GM21528 (cell line): ENCODE results near the gene HSPB2.

Experiments used
- ATAC-seq: cut with Tn5 transposase; IDR thresholded peaks from one replicate; pipeline ENCODE4 v1.9.1; 2021; ENCODE audit warnings: mild to moderate bottlenecking, moderate library complexity; ENCODE audit not compliant: unreplicated experiment, low FRiP score

HSPB2 gene

DNA sequence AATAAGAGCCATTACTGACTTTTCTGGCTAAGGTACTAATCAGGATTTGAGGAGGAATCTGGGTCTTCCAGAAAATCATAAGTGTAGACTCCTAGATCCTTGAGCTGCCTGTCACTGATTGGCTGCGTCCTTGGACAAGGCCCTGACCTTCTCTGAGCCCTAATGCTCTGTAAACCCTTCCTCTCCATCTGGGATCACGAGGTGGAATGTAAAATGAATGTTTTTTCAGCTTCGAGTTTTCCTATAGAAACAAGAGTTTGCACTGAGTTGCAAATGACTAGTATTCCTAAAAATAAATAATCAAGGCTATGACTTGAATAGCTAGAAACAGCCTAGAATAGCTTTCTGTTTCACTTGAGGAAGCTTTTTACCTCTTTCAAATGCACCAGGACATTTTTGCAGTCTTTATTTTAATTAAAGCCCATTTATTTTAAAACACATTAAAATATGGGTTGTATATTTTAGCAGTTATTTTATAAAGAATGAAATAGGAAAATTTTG, 23.6 kb downstream of the HSPB2 start:
- no peak for ATAC-seq

GRCh38 chr11:111937461-111937769, 24.9 kb downstream of the HSPB2 start:
- ATAC-seq = no peak

- ATAC-seq = no peak
Observed at GRCh38 chr11:111937844-111938243, 25.3 kb downstream of the HSPB2 start.

DNA sequence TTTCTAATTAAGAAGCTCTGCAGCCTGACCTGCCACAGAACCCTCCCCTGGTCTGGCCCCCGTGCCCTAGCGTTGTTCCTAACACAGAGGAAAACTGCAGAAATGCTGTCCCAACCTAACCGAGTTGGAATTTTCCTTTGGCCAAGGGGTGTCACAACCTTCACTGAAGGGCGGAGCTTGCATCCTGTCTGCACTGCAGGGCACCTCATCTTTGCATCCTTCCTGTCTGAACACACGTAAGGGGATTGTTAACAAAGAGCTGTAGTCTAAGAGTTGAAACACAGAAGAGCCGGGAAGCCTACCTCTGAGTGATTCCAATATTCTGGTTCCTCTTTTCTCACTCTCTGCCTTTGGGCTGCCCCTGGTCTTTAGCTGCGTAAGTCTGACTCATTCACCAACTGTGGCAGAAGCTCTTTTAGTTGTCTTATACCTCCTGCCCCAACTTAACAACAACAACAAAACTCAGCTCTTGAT, 26.2 kb downstream of the HSPB2 start:
- ATAC-seq = peak; percentile 77

GRCh38 chr11:111939836-111940604, 27.5 kb downstream of the HSPB2 start:
- ATAC-seq = no peak

DNA sequence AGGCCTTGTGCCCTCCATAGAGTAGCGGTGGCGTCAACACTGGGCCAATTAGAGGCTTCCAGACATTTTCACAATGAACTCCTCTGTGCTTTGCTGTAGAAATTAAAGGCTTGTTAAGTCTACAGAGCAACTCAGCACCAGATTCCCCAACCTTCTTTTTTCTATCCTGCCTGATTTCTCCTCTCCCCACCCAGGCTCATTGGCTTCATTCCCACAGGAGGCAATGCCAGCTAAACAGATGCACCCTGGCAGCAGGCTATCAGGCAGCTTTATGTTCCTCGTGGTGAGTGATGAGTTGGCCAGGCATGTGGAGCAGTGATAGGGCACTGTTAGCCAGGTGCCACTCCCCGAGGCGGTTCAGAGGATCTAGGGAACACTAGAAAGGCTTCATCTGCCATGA, 29.4 kb downstream of the HSPB2 start:
- ATAC-seq = no peak

GRCh38 chr11:111942829-111943228, 30.3 kb downstream of the HSPB2 start:
- ATAC-seq = no peak

- ATAC-seq = no peak
Observed at GRCh38 chr11:111944139-111944538, 31.6 kb downstream of the HSPB2 start.

GRCh38 chr11:111944651-111945051, 32.1 kb downstream of the HSPB2 start:
- no peak for ATAC-seq

GRCh38 chr11:111945198-111945597, 32.7 kb downstream of the HSPB2 start:
- no peak for ATAC-seq

DNA sequence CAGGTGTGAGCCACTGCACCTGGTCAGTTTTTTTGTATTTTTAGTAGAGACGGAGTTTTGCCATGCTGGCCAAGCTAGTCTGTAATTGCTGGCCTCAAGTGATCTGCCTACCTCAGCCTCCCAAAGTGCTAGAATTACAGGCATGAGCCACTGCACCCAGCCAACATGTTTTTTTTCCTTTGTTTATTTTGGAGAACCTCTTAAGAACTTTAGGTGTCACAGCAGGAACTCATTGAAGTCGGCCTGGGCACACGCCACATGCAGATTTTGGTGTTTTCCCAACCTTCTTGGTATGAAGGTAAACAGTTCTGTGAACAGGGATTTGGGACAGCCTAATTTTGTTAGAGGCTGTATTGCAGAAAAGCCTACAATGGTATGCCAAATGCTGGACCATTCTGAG, 34.0 kb downstream of the HSPB2 start:
- no peak for ATAC-seq

GRCh38 chr11:111947143-111947542, 34.6 kb downstream of the HSPB2 start:
- no peak for ATAC-seq

DNA sequence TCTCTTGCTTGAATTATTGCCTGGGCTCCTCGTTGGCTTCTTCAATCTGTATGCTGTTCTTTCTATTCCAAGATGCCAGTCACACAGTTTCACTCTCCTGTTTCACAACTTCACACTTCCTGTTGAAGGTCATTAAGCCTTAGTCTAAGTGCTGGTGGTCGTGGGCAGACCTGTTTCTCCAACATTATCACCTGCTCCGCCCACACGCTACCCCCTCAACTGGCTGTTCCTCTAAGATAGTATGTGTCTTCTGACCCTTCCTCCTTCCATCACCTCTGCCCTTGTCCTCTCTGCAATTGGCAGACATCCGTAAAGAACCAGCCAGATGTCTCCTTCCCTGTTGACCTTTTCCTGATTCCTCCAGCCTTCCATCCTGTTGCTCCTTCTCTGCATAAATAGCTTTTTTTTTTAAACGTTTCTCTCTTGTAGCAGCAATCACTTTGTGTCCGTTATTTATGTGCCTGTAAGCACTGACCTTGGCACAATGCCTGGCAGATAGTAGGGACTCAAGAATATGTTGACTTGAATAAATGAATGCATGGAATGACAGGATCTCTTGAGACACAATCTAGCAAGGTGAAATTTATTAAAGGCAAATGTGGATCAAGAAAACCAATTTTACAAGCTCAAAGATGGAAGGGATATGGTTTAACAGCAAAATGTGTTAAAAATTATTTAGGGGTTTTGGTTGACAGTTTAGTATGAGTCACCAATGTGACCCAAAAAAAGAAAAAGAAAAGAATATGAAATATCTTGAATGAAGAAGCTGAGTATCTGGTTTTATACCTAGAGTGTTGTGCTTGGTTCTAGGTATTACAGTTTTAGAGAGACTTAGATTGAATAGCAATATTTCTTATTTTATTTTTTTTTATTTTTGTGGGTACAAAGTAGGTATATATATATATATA, 37.2 kb downstream of the HSPB2 start:
- no peak for ATAC-seq

DNA sequence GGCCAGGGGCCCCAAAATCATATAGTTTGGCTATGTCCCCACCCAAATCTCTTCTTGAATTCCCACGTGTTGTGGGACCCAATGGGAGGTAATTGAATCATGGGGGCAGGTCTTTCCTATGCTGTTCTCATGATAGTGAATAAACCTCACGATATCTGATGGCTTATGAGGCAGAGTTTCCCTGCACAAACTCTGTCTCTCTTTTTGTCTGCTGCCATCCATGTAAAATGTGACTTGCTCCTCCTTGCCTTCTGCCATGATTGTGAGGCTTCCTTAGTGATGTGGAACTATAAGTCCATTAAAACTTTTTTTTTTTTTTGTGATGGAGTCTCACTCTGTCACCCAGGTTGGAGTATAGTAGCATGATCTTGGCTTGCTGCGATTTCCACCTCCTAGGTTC, 39.0 kb downstream of the HSPB2 start:
- no peak for ATAC-seq

GRCh38 chr11:111954154-111954553, 41.6 kb downstream of the HSPB2 start:
- ATAC-seq = no peak

DNA sequence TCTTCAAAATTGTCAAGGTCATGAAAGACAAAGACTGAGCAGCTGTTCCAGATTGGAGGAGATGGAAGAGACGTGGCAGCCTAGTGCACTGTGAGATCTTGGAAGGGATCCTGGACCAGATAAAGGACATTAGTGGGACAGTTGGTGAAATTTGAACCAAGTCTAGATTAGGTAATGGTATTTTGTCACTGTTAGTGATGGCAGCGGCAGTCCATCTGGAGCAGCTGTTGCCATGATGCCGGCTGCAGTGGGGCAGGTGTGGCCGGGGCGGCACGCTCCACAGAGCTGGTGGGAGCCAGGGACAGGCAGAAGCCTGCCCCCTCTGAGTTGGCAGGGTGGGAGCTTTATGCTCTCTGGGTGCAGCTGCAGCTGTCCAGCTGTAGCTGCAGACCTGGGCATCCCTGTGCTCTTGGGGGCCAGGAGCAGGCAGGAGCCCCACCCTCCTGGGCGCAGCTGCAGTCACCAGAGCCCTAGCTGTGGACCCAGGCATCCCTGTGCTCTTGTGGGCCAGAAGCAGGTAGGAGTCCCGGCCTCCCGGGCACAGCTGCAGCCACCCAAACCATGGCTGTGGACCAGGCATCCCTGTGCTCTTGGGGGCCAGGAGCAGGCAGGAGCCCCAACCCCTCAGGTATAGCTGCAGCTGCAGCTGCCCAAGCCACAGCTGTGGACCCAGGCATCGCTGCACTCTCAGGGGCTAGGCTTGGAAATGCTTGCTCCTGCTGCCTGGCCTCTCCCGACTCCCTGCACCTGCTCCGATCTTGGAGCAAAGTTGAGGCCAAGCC, 45.3 kb downstream of the HSPB2 start:
- ATAC-seq = no peak

DNA sequence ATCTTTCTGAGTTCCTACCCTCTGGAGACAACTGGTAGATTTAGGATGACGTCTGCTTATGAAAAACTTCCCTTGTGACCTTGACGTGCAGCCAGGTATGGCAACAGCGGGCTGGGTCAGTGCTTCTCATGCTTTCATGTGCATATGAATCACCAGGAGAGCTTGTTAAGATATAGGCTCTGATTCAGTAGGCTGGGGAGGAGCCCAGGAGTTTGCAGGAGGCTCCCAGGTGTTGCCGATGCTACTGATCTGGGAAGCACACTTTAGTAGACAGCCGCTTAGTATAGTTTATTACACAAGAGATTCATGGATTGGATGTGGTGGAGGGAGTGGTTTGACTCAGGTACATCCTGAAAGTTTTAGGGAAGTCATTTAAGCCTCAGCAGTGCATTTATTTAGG, 48.4 kb downstream of the HSPB2 start:
- ATAC-seq = no peak

GRCh38 chr11:111961389-111962300, 49.1 kb downstream of the HSPB2 start:
- no peak for ATAC-seq
